Dendritic cell treated with granulocyte-macrophage colony-stimulating factor and Interleukin-4, amounts not matched to agents 40 ng/mL and 50 ng/mL, for 4 days (primary cell): ENCODE results near the gene TAGAP.
A peak's percentile ranks its signal among the peaks of the same experiment; 100 is the strongest.

ENCODE experiments used
- H3K27ac Mint-ChIP-seq: one replicate; pipeline ENCODE4 v1.8.0; 2022; ENCODE audit warnings: mild to moderate bottlenecking, mixed read lengths
- H3K27me3 Mint-ChIP-seq: one replicate; pipeline ENCODE4 v1.8.0; 2022; ENCODE audit warnings: mild to moderate bottlenecking, mixed read lengths
- H3K36me3 Mint-ChIP-seq: one replicate; pipeline ENCODE4 v1.8.0; 2022; ENCODE audit warnings: low read depth, mixed read lengths
- H3K4me1 Mint-ChIP-seq: one replicate; pipeline ENCODE4 v1.8.0; 2022; ENCODE audit warnings: low read depth, mixed read lengths
- H3K4me3 Mint-ChIP-seq: one replicate; pipeline ENCODE4 v1.8.0; 2022; ENCODE audit warnings: mild to moderate bottlenecking, moderate library complexity, mixed read lengths
- H3K9me3 Mint-ChIP-seq: one replicate; pipeline ENCODE4 v1.8.0; 2022; ENCODE audit warnings: mixed read lengths
- intact Hi-C: fragments of 100-400 bp; cut with micrococcal nuclease; formaldehyde crosslinking; loops from one replicate; pipeline ENCODE4 v1.15.0; 2022

Gene TAGAP

GRCh38 chr6:159080217-159080976 is 35.6 kb upstream of the TAGAP start:
- intact Hi-C loops = no loop called here
- no peak overlapping the region for H3K27ac Mint-ChIP-seq
- peaks cover 9% of the 10 kb centered on the region for H3K36me3 Mint-ChIP-seq
- H3K4me1 Mint-ChIP-seq = peaks cover 13% of the 10 kb centered on the region
- no peaks in the 10 kb centered on the region for H3K9me3 Mint-ChIP-seq
- no peak overlapping the region for H3K4me3 Mint-ChIP-seq
- H3K27me3 Mint-ChIP-seq = no peaks in the 10 kb centered on the region

DNA sequence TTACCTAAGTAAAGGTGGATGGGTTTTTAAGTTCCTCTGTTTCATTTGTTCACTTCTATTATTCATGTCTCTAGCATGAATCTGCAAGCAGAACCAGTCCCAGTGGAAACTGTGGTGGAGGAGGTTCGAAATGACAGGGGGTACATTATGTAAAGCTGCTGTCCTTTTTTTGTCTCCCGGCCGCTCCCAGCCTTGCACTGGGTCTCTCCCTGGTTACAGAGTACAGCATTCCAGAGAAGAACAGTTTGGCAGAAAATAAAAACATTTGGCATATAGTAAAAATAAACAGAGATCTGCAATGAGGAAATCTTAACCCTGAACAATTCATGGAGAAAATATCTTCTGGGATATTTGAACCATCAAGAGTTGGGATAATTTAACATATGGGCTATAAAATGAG is 34.6 kb upstream of the TAGAP start:
- Mint-ChIP-seq H3K27ac (no peak overlapping the region), H3K9me3 (no peaks in the 10 kb centered on the region), H3K4me1 (peaks cover 16% of the 10 kb centered on the region), H3K27me3 (no peaks in the 10 kb centered on the region), H3K36me3 (peaks cover 9% of the 10 kb centered on the region), H3K4me3 (no peak overlapping the region)
- intact Hi-C loops = no loop called here

DNA sequence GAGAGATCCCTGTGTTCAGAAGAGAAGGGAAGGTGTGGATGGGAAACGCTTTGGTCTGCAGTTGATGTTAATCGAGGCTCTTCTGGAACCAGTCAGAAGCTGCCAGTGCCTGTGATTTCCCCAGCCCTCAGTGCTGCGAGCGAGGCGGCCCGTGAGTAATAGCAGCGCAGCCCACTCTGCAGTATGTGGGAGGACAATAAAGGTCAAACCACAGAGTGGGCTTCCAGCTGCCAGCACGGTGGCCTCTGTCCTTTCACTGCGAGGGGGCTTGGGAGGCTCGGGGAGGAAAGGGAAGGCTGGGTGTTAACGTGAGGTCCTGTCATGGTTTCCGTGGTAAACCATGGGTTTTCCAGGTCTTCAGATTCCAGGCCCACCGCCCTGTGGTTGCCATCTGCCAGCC is 32.3 kb upstream of the TAGAP start:
- H3K9me3 Mint-ChIP-seq = no peaks in the 10 kb centered on the region
- intact Hi-C loops = no loop called here
- peaks cover 9% of the 10 kb centered on the region for H3K36me3 Mint-ChIP-seq
- peaks cover 16% of the 10 kb centered on the region for H3K4me1 Mint-ChIP-seq
- peak overlapping the region; percentile 18 for H3K27ac Mint-ChIP-seq
- H3K4me3 Mint-ChIP-seq = no peak overlapping the region
- H3K27me3 Mint-ChIP-seq = no peaks in the 10 kb centered on the region

GRCh38 chr6:159075506-159076228 is 30.9 kb upstream of the TAGAP start:
- Mint-ChIP-seq H3K36me3 (peaks cover 9% of the 10 kb centered on the region), H3K9me3 (no peaks in the 10 kb centered on the region), H3K27ac (no peak overlapping the region), H3K27me3 (no peaks in the 10 kb centered on the region), H3K4me1 (peaks cover 20% of the 10 kb centered on the region), H3K4me3 (no peak overlapping the region)
- intact Hi-C loops = no loop called here

GRCh38 chr6:159074876-159075275 is 30.1 kb upstream of the TAGAP start:
- peaks cover 9% of the 10 kb centered on the region for H3K36me3 Mint-ChIP-seq
- no peak overlapping the region for H3K4me3 Mint-ChIP-seq
- H3K4me1 Mint-ChIP-seq = peaks cover 14% of the 10 kb centered on the region
- H3K27ac Mint-ChIP-seq = no peak overlapping the region
- no peaks in the 10 kb centered on the region for H3K27me3 Mint-ChIP-seq
- intact Hi-C loops = no loop called here
- H3K9me3 Mint-ChIP-seq = no peaks in the 10 kb centered on the region

- Mint-ChIP-seq H3K27ac (no peak overlapping the region), H3K36me3 (peaks cover 9% of the 10 kb centered on the region), H3K9me3 (no peaks in the 10 kb centered on the region), H3K4me3 (no peak overlapping the region), H3K27me3 (no peaks in the 10 kb centered on the region), H3K4me1 (peaks cover 18% of the 10 kb centered on the region)
- intact Hi-C loops = no loop called here
Observed at GRCh38 chr6:159074120-159074684, 29.4 kb upstream of the TAGAP start.

- Mint-ChIP-seq H3K9me3 (no peaks in the 10 kb centered on the region), H3K27me3 (no peaks in the 10 kb centered on the region), H3K4me1 (peaks cover 30% of the 10 kb centered on the region), H3K27ac (no peak overlapping the region), H3K36me3 (no peaks in the 10 kb centered on the region), H3K4me3 (no peak overlapping the region)
- intact Hi-C loops = no loop called here
Observed at GRCh38 chr6:159071843-159072769, 27.3 kb upstream of the TAGAP start.

DNA sequence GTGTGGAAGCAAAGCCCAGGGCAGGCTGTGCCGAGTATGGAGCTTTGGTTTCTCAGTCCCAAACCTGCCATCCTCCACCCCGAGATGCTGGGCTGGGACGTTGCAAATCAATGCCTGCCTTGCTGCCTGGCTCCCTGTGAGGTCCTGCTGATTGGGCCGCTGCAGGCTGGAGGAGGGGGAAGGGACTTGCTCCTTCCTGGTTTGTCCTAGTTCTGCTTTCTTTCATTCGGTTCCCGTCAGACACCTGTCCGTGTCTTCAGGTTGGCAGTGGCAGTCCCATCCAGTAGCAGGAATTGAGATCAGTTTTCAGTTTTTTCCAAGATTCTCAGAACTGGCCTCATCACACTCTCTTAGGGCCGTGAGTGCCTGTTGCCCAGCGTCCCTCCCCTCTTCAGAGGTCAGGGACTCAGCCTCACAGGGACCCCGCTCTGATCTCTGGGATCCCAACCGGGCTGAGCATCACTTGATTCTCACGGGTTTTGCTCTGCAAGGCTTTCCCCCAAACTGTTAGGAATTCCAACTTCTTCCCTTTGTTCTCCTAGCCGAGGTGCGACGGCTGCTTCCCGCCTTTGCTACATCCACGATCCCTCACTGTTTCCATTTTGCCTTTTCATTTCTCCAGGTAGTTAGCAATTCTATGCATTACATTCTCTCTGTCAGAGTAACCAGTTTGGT is 24.2 kb upstream of the TAGAP start:
- Mint-ChIP-seq H3K4me3 (no peak overlapping the region), H3K27me3 (peaks cover 4% of the 10 kb centered on the region), H3K36me3 (no peaks in the 10 kb centered on the region), H3K4me1 (peaks cover 34% of the 10 kb centered on the region), H3K27ac (no peak overlapping the region), H3K9me3 (no peaks in the 10 kb centered on the region)
- intact Hi-C loops = no loop called here

DNA sequence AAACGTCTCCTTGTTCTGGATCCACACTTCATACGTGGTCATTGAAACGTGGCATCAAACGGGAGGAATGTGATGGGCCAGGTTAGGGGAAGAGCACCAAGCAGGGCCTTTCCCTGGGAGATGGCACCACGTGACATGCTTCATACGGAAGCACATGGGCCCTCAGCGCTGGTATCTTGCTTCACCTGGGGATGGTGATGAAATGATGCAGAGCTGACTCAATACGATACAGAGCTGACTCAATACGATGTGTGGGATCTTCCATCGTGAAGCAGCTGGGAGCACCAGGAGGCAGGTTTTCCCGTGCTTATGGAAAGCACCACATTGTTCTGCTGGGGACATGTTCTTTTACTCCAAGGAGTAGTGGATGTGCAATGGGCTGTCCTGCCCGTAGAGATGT is 22.5 kb upstream of the TAGAP start:
- no peak overlapping the region for H3K27ac Mint-ChIP-seq
- peaks cover 5% of the 10 kb centered on the region for H3K36me3 Mint-ChIP-seq
- H3K9me3 Mint-ChIP-seq = no peaks in the 10 kb centered on the region
- intact Hi-C loops = no loop called here
- no peak overlapping the region for H3K4me3 Mint-ChIP-seq
- H3K4me1 Mint-ChIP-seq = peaks cover 51% of the 10 kb centered on the region
- peaks cover 4% of the 10 kb centered on the region for H3K27me3 Mint-ChIP-seq

GRCh38 chr6:159066483-159066882 is 21.7 kb upstream of the TAGAP start:
- peaks cover 4% of the 10 kb centered on the region for H3K27me3 Mint-ChIP-seq
- H3K9me3 Mint-ChIP-seq = no peaks in the 10 kb centered on the region
- peaks cover 55% of the 10 kb centered on the region for H3K4me1 Mint-ChIP-seq
- H3K27ac Mint-ChIP-seq = no peak overlapping the region
- H3K4me3 Mint-ChIP-seq = no peak overlapping the region
- intact Hi-C loops = no loop called here
- H3K36me3 Mint-ChIP-seq = peaks cover 5% of the 10 kb centered on the region

DNA sequence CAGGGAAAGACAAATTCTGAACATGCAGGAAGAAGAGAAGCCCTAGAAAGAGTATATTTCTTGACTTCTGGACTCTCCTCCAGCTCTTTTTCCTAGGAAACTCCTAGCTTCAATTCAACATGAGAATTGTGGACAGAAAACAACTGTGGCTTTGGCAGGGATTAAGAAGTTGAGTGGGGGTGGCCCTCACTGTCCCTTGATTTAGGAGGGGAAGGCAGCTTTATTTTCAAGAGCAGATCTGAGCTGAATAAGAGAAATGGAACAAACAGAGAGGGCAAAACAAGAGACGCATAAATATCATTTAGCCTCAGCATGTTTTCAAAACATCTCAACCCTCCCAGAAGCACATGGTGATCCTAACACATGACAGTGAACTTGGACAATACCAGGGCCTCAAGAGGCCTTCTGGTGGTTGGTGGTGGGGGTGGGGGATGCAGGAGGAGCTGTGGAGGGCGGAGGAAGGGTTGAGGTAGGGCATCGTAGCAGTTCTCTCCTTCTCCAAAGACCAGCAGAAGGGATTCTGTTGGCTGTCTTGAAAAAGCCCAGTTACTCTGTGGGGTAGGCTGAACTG is 21.1 kb upstream of the TAGAP start:
- intact Hi-C loops = no loop called here
- Mint-ChIP-seq H3K27ac (no peak overlapping the region), H3K4me3 (no peak overlapping the region), H3K9me3 (no peaks in the 10 kb centered on the region), H3K4me1 (peaks cover 61% of the 10 kb centered on the region), H3K36me3 (peaks cover 5% of the 10 kb centered on the region), H3K27me3 (peaks cover 4% of the 10 kb centered on the region)

DNA sequence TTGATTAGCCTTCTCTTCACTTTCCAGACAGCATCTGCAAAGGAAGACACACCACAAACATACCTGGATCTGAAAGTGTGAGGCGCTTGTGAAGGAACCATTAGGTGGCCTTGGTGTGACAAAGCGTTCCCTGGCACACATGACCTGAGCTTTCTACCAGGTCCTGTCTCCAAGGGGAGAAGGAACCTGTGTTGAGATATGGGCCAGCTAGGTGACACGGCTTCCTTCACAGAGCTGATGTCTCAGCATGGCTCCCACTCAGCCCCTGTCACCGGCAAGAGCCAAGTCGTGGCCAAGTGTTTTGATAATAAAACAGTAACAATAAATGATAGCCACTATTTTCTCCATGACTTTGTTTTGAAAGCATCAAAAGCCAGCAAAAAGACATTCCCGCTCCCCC is 20.3 kb upstream of the TAGAP start:
- Mint-ChIP-seq H3K4me1 (peaks cover 68% of the 10 kb centered on the region), H3K27me3 (peaks cover 4% of the 10 kb centered on the region), H3K27ac (peak overlapping the region; percentile 23), H3K36me3 (peaks cover 5% of the 10 kb centered on the region), H3K4me3 (no peak overlapping the region), H3K9me3 (no peaks in the 10 kb centered on the region)
- intact Hi-C loops = no loop called here

GRCh38 chr6:159064477-159064876 is 19.7 kb upstream of the TAGAP start:
- Mint-ChIP-seq H3K36me3 (peaks cover 5% of the 10 kb centered on the region), H3K4me3 (no peak overlapping the region), H3K27me3 (peaks cover 4% of the 10 kb centered on the region), H3K9me3 (no peaks in the 10 kb centered on the region), H3K4me1 (peaks cover 67% of the 10 kb centered on the region), H3K27ac (no peak overlapping the region)
- intact Hi-C loops = no loop called here
